ENCODE results near the gene TMEM132C. TPM values are rescaled to one million over a fixed set of nuclear protein-coding genes. Genes with fewer than 3 reads are reported as not detected.

TMEM132C gene
- total and polyA plus RNA-seq, 9 donors = 0.50 to 10.1 (median 1.2) TPM

DNA sequence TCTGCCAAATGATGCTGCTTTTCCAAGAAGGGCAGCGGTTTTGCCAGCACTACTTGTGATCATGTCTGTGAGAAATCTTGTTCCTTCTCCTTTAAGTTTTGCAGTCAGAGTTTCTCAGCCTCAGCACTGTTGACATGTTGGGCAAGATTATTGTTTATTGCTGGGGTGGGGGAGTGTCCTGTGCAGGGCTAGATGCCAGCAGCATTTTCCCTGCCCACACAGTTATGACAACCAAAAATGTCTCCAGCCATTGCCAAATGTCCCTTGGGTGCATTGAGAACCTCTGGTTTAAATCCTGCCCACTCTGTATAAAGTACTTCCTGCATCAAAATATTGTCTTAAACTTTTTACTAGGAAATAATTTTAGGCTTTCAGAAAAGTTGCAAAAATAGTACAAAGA is 20.0 kb downstream of the TMEM132C start:
- no peak overlapping the region for H3K27ac ChIP-seq (ENCODE audit: low read length)
- no CpG with 5 or more reads among the region's 1 CpG for WGBS (ENCODE audit: insufficient coverage)
- H3K36me3 ChIP-seq (ENCODE audit: control insufficient read depth, insufficient read depth, low read length) = no peaks in the 10 kb centered on the region
- H3K9me3 ChIP-seq (replicated peaks; ENCODE audit: control insufficient read depth, low read depth, low read length) = peaks cover 7% of the 10 kb centered on the region
- no peaks in the 10 kb centered on the region for H3K27me3 ChIP-seq (ENCODE audit: control insufficient read depth, insufficient read depth, low read length)
- peaks cover 2% of the 10 kb centered on the region for H3K4me1 ChIP-seq (ENCODE audit: control insufficient read depth, insufficient read depth, low read length)
- DNase-seq = peak; percentile 6
- no peak overlapping the region for H3K4me3 ChIP-seq (ENCODE audit: low read length)

GRCh38 chr12:128288357-128288756 is 21.4 kb downstream of the TMEM132C start:
- DNase-seq = no peak
- H3K36me3 ChIP-seq (ENCODE audit: control insufficient read depth, insufficient read depth, low read length) = no peaks in the 10 kb centered on the region
- no peak overlapping the region for H3K27ac ChIP-seq (ENCODE audit: low read length)
- H3K9me3 ChIP-seq (replicated peaks; ENCODE audit: control insufficient read depth, low read depth, low read length) = peaks cover 4% of the 10 kb centered on the region
- H3K4me1 ChIP-seq (ENCODE audit: control insufficient read depth, insufficient read depth, low read length) = peaks cover 2% of the 10 kb centered on the region
- H3K27me3 ChIP-seq (ENCODE audit: control insufficient read depth, insufficient read depth, low read length) = no peaks in the 10 kb centered on the region
- 50% methylated on average over 1 of the region's 2 CpGs for WGBS (ENCODE audit: insufficient coverage)
- H3K4me3 ChIP-seq (ENCODE audit: low read length) = no peak overlapping the region

GRCh38 chr12:128288896-128289295 is 21.9 kb downstream of the TMEM132C start:
- DNase-seq = no peak
- no peaks in the 10 kb centered on the region for H3K36me3 ChIP-seq (ENCODE audit: control insufficient read depth, insufficient read depth, low read length)
- no peaks in the 10 kb centered on the region for H3K27me3 ChIP-seq (ENCODE audit: control insufficient read depth, insufficient read depth, low read length)
- no peaks in the 10 kb centered on the region for H3K9me3 ChIP-seq (replicated peaks; ENCODE audit: control insufficient read depth, low read depth, low read length)
- peaks cover 2% of the 10 kb centered on the region for H3K4me1 ChIP-seq (ENCODE audit: control insufficient read depth, insufficient read depth, low read length)
- no peak overlapping the region for H3K27ac ChIP-seq (ENCODE audit: low read length)
- 87% methylated on average over 11 of the region's 13 CpGs for WGBS (ENCODE audit: insufficient coverage)
- H3K4me3 ChIP-seq (ENCODE audit: low read length) = no peak overlapping the region

DNA sequence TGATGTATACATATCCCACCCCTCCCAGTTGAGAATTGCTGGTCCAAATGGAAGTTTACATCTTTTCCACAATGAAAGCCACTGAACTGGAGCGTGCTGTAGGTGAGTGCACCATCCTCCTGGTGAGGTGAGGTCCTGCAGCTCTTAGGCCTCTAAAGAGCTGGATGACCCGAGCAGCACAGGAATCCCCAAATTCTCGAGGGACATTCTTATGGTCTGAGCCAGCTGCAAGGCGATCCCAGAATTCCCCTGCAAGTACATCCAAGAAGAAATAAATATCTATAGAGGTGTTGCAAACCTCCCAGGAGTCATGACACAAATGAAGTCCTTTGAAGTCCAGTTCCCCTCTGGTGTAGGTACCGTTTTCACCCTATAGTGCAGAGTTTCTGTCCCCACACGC is 24.0 kb downstream of the TMEM132C start:
- WGBS (ENCODE audit: insufficient coverage) = 51% methylated on average over 3 of the region's 6 CpGs
- no peaks in the 10 kb centered on the region for H3K36me3 ChIP-seq (ENCODE audit: control insufficient read depth, insufficient read depth, low read length)
- H3K4me1 ChIP-seq (ENCODE audit: control insufficient read depth, insufficient read depth, low read length) = peaks cover 2% of the 10 kb centered on the region
- H3K27ac ChIP-seq (ENCODE audit: low read length) = no peak overlapping the region
- H3K9me3 ChIP-seq (replicated peaks; ENCODE audit: control insufficient read depth, low read depth, low read length) = no peaks in the 10 kb centered on the region
- no peak for DNase-seq
- H3K27me3 ChIP-seq (ENCODE audit: control insufficient read depth, insufficient read depth, low read length) = peaks cover 2% of the 10 kb centered on the region
- no peak overlapping the region for H3K4me3 ChIP-seq (ENCODE audit: low read length)

DNA sequence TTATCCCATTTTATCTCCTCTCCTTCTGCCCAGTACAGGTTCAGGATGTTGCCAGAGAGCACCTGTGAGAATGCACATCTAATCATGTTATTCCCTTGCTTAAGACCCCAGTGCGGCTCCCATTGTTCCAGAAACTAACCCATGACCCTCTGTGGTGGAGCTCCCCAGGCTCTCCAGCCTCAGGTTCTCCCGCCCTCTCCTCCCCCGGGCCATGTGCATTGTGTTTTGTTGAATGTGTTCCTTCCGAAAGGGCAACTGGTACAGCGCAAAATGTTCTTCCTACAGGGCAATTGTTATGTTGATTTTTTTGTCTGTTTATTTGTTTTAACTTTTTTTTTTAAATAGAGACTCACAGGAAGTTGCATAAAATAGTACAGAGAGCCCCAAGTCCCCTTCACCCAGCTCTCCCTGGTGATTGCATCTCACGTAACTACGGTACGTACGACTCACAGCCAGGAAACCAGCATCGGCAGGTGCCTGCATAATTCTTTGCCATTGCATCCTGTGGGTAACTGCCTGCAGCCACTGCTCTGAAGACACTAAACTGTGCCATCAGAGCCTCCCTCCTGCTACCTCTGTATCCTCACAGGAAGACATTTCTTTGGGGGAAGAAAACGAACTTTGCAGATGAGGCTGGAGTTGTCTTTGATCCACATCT is 31.2 kb downstream of the TMEM132C start:
- H3K9me3 ChIP-seq (replicated peaks; ENCODE audit: control insufficient read depth, low read depth, low read length) = no peaks in the 10 kb centered on the region
- no peak overlapping the region for H3K27ac ChIP-seq (ENCODE audit: low read length)
- H3K27me3 ChIP-seq (ENCODE audit: control insufficient read depth, insufficient read depth, low read length) = peaks cover 2% of the 10 kb centered on the region
- H3K4me3 ChIP-seq (ENCODE audit: low read length) = no peak overlapping the region
- no peaks in the 10 kb centered on the region for H3K36me3 ChIP-seq (ENCODE audit: control insufficient read depth, insufficient read depth, low read length)
- 57% methylated on average over 5 of the region's 11 CpGs for WGBS (ENCODE audit: insufficient coverage)
- no peak for DNase-seq
- H3K4me1 ChIP-seq (ENCODE audit: control insufficient read depth, insufficient read depth, low read length) = no peaks in the 10 kb centered on the region

- no peak for DNase-seq
- Histone ChIP-seq H3K4me3 (ENCODE audit: low read length) (no peak overlapping the region), H3K9me3 (replicated peaks; ENCODE audit: control insufficient read depth, low read depth, low read length) (no peaks in the 10 kb centered on the region), H3K27ac (ENCODE audit: low read length) (no peak overlapping the region), H3K27me3 (ENCODE audit: control insufficient read depth, insufficient read depth, low read length) (peaks cover 3% of the 10 kb centered on the region), H3K4me1 (ENCODE audit: control insufficient read depth, insufficient read depth, low read length) (no peaks in the 10 kb centered on the region), H3K36me3 (ENCODE audit: control insufficient read depth, insufficient read depth, low read length) (no peaks in the 10 kb centered on the region)
- 80% methylated on average over 1 of the region's 10 CpGs for WGBS (ENCODE audit: insufficient coverage)
Measured at GRCh38 chr12:128305336-128305892, 38.4 kb downstream of the TMEM132C start.

- H3K36me3 ChIP-seq (ENCODE audit: control insufficient read depth, insufficient read depth, low read length) = no peaks in the 10 kb centered on the region
- no peak for DNase-seq
- H3K4me1 ChIP-seq (ENCODE audit: control insufficient read depth, insufficient read depth, low read length) = no peaks in the 10 kb centered on the region
- peaks cover 3% of the 10 kb centered on the region for H3K27me3 ChIP-seq (ENCODE audit: control insufficient read depth, insufficient read depth, low read length)
- no peak overlapping the region for H3K4me3 ChIP-seq (ENCODE audit: low read length)
- no peak overlapping the region for H3K27ac ChIP-seq (ENCODE audit: low read length)
- WGBS (ENCODE audit: insufficient coverage) = 79% methylated on average over 2 of the region's 2 CpGs
- H3K9me3 ChIP-seq (replicated peaks; ENCODE audit: control insufficient read depth, low read depth, low read length) = no peaks in the 10 kb centered on the region
Measured at GRCh38 chr12:128307791-128308190, 40.8 kb downstream of the TMEM132C start.

DNA sequence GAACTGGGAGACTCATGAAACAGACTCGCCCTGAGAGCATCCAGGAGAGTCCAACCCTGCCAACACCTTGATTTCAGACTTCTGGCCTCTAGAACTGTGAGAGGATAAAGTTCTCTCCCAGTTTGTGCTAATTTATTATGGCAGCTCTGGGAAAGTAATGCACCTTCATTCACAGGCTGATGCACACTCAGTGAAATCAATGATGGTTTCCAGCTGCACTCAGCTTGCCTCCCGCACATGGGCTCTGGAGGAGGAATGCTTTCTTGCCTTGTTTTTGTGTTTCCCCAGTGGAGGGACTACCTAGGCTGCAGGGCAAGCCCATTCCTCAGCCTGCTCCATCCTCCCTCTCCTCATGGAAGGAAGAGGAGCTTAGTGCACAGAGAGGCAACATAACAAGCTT is 45.7 kb downstream of the TMEM132C start:
- H3K27me3 ChIP-seq (ENCODE audit: control insufficient read depth, insufficient read depth, low read length) = peaks cover 3% of the 10 kb centered on the region
- no CpG with 5 or more reads among the region's 2 CpGs for WGBS (ENCODE audit: insufficient coverage)

GRCh38 chr12:128313931-128314330 is 47.0 kb downstream of the TMEM132C start:
- H3K36me3 ChIP-seq (ENCODE audit: control insufficient read depth, insufficient read depth, low read length) = no peaks in the 10 kb centered on the region

More for the DNA sequence above, 45.7 kb downstream of the TMEM132C start:
- DNase-seq = no peak
- Histone ChIP-seq H3K9me3 (replicated peaks; ENCODE audit: control insufficient read depth, low read depth, low read length) (no peaks in the 10 kb centered on the region), H3K36me3 (ENCODE audit: control insufficient read depth, insufficient read depth, low read length) (no peaks in the 10 kb centered on the region), H3K27ac (ENCODE audit: low read length) (no peak overlapping the region), H3K4me1 (ENCODE audit: control insufficient read depth, insufficient read depth, low read length) (no peaks in the 10 kb centered on the region), H3K4me3 (ENCODE audit: low read length) (no peak overlapping the region)

GRCh38 chr12:128314611-128315010 is 47.6 kb downstream of the TMEM132C start:
- WGBS (ENCODE audit: insufficient coverage) = 86% methylated on average over 3 of the region's 3 CpGs
- no peak for DNase-seq
- Histone ChIP-seq H3K36me3 (ENCODE audit: control insufficient read depth, insufficient read depth, low read length) (no peaks in the 10 kb centered on the region), H3K9me3 (replicated peaks; ENCODE audit: control insufficient read depth, low read depth, low read length) (no peaks in the 10 kb centered on the region), H3K27me3 (ENCODE audit: control insufficient read depth, insufficient read depth, low read length) (no peaks in the 10 kb centered on the region), H3K4me1 (ENCODE audit: control insufficient read depth, insufficient read depth, low read length) (no peaks in the 10 kb centered on the region), H3K4me3 (ENCODE audit: low read length) (no peak overlapping the region), H3K27ac (ENCODE audit: low read length) (no peak overlapping the region)

More at GRCh38 chr12:128313931-128314330, 47.0 kb downstream of the TMEM132C start:
- H3K4me3 ChIP-seq (ENCODE audit: low read length) = no peak overlapping the region
- H3K27ac ChIP-seq (ENCODE audit: low read length) = no peak overlapping the region
- no peaks in the 10 kb centered on the region for H3K9me3 ChIP-seq (replicated peaks; ENCODE audit: control insufficient read depth, low read depth, low read length)
- no peak for DNase-seq
- H3K4me1 ChIP-seq (ENCODE audit: control insufficient read depth, insufficient read depth, low read length) = no peaks in the 10 kb centered on the region
- no CpG with 5 or more reads among the region's 2 CpGs for WGBS (ENCODE audit: insufficient coverage)
- H3K27me3 ChIP-seq (ENCODE audit: control insufficient read depth, insufficient read depth, low read length) = no peaks in the 10 kb centered on the region
